GM19468 (cell line): ENCODE measurements around the gene MUSTN1.

Source experiments
- ATAC-seq: cut with Tn5 transposase; IDR thresholded peaks from one replicate; pipeline ENCODE4 v1.9.1; 2021; ENCODE audit warnings: mild to moderate bottlenecking, moderate library complexity, moderate number of reproducible peaks; ENCODE audit not compliant: unreplicated experiment; ENCODE audit errors: extremely low read depth

The MUSTN1 gene

DNA sequence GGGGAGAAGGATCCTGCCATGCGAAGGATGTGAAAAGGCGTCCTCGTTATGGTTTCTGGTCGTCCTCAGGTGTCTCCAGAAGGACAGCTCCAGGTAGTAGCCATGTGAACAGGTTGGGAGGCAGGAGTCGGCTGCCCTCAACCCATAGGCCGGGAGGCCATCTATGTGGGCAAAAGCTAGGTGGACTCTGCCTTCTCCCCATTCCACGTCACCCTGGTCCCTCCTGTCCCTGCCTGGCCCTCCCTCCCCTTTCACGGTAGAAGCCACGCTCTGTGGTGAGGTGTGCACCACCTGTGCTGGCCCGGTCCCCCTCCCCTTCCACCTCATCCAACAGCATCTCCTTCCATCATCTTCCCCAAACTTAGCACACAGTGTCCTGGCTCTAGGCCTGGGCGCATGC is 23.9 kb downstream of the MUSTN1 start:
- ATAC-seq: no peak

GRCh38 chr3:52809662-52810377 is 25.0 kb downstream of the MUSTN1 start:
- ATAC-seq: no peak

- ATAC-seq: no peak
Observed at GRCh38 chr3:52809149-52809548, 25.7 kb downstream of the MUSTN1 start.

GRCh38 chr3:52805270-52806039 is 29.4 kb downstream of the MUSTN1 start:
- no peak for ATAC-seq

GRCh38 chr3:52801839-52802238 is 33.0 kb downstream of the MUSTN1 start:
- no peak for ATAC-seq

DNA sequence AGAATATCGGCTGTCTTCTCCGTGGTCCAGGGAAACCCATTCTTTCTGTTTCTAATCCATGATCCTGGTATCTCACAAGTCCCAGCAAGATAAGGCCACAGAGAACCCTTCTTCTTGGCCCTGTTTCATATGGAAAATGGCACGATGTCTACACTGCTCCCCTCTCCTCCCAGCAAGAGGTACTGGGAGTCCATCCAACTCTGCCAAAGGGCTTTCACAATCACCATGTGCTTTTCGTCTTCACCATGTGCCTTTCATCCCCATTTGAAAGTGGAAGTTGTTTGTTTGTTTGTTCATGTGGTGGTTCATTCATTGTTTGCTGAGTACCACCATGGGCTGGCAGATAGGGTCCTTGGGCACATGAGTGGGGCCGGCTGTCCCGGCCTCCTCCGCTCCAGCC is 34.7 kb downstream of the MUSTN1 start:
- no peak for ATAC-seq

DNA sequence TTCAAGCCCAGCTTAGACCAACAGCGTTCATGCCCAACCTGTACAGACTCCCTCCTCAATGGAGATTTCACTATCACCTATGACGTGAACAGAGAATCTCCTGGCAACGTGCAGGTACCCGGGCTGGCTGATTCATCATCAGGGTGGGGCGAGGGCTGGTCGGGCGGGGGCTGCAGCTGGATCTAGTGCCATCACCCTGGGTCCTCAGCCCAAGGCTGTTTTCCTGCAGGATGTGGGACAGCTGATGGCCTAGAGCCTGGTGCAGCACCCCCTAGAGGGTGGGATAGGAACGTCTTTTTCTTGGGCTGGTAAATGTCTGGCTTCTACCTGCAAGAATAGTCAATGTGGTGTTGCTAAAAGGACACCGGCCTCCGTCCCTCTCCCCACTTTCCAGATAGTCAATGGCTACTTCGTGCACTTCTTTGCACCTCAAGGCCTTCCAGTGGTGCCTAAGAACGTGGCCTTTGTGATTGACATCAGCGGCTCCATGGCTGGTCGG is 35.8 kb downstream of the MUSTN1 start:
- ATAC-seq: no peak

DNA sequence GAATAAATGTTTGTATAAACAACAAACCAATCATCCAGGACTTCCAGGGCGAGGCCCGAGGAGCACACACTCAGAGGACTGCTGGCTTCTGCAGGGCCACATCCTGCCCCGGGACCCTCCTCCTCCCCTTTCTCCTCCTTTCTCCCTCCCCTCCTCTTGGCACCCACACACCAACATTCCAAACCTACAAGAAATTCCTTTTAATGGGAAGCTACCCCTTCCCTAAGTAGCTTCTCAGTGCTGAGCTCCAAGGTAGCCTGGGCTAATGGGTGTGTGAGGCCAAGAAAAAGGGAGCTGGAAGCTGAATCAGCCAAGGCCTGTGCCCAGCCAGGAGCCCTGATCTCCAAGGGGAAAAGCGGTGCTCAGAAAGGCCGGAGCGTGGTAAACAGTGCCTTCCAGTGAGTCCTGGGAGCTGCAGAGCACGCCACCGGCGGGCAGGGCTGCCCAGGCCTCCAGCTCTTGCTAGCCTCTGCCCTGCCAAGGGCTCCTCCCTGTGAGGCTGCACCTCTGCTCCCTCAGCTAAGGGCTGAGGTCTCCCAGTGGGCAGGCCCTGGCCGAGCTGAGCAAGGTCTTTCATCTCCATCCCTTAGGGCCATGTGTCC is 36.3 kb downstream of the MUSTN1 start:
- no peak for ATAC-seq

- ATAC-seq: no peak
Observed at GRCh38 chr3:52796411-52796810, 38.4 kb downstream of the MUSTN1 start.

- ATAC-seq: no peak
Observed at GRCh38 chr3:52795298-52795900, 39.4 kb downstream of the MUSTN1 start.

DNA sequence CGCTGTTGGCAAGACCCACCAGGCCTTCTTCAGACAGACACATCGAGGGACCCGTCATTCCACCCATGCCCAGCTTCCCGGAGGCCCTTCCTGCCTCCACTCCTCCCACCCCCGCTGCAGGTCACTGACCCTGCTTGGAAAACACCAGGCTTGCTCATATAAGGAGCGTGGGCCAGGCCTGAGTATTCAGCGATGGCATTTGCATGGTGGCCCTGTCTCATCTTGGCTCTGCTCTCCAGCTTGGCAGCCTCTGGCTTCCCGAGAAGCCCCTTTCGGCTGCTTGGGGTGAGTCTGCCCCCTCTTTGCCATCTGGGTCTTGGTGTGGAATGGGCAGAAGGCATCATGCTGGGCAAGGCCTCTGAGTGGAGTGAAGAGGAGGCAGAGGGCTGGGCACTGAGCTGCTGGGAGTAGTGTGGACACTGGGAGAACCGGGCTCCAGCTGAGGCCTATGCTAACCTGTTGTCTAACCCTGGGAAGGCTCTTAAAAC is 40.2 kb downstream of the MUSTN1 start, which contains the start of gene ITIH3:
TSS of gene ITIH3 (plus strand) at position 185 of the 488 bp plus-strand sequence. CDS start at position 193, 8 bp downstream.
- no peak for ATAC-seq

GRCh38 chr3:52793702-52794611 is 40.9 kb downstream of the MUSTN1 start:
- no peak for ATAC-seq

GRCh38 chr3:52792961-52793695 is 41.7 kb downstream of the MUSTN1 start:
- no peak for ATAC-seq

DNA sequence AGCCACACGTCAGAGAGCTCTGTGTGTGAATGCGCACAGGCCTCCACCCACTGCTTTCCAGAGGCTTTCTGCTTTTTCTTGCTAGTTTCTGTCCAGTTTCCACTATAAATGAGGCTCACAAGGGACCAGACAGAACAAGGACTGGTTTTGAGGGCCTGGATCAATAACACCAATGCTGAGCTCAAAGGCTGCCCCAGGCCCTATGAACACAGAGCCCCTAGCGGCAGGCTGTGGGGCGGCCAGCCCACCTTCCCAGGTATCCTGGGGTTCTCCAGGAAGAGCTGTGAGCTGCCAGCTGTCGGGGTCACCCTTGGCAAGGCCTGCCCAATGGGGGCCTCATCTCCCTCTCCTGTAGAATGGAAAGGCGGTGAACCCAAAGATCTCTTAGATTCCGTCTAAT is 42.4 kb downstream of the MUSTN1 start:
- no peak for ATAC-seq

DNA sequence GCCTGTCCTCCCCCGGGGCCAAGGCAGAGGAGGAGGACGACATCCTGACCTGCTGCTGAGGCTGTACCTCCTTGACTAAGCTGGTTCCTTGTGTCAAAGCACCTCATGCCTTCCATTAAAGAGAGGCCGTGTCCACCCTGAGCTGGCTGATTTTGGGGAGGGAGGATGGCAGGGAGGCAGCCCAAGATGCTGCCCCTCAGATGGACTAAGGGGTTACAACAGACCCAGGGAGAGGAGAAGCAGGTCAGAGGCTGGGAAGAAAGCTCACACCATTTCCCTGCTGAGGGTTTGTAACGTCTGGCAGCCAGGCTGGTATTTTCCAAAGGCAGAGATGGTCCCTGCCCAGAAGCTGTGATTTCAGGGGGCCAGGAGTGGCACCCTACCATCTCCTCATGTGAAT is 42.9 kb downstream of the MUSTN1 start:
- no peak for ATAC-seq

DNA sequence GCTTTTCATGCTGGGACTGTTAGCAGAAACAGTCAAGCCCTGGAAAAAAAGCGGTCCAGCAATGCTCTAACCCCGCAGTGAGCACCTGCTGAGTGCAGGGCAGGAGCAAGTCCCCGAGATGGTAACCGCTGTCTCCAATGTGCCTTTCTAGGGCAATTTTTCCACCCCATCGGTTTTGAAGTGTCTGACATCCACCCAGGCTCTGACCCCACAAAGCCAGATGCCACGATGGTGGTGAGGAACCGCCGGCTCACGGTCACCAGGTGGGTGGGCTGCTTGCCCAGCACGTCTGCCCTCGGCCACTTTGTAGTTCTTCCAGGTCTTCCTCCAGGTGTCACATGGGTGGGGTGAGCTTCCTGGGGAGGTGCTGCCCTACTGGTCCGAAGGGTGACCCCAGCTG is 43.5 kb downstream of the MUSTN1 start:
- no peak for ATAC-seq

GRCh38 chr3:52790741-52791140 is 44.1 kb downstream of the MUSTN1 start:
- no peak for ATAC-seq

DNA sequence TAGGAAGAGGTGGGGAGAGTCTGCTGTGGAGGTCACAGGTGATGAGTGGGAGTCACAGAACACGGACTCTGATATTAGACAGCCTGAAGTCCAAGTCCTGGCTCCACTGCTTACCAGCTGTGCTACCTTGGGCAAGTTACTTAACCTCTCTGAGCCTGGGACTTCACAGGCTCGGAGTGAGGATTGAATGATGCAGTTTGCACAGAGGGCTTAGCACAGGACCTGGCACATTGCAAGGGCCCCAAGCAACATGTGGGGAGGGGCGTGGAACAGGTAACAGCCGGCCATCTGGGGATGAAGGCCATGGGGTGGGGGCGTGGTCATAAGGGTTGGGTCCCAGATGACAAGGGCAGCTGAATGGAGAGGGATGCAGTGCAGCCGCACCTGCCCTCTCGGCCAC is 44.5 kb downstream of the MUSTN1 start:
- no peak for ATAC-seq

DNA sequence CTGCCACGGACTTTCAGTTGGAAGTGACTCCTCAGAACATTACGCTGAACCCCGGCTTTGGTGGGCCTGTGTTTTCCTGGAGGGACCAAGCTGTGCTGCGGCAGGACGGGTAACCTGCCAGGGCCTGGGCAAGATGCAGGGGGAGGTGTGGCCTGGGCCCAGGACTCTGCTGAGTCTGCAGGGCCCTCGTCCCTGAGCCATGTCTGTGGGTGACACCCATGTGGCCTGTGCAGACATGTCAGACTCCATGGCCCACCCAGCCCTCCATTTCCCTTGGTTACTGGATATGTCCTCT is 45.1 kb downstream of the MUSTN1 start:
- ATAC-seq: no peak
